Activated T-cell treated with anti-CD3 and anti-CD28 coated beads, Interleukin-2, amount 50 U/mL, for 4 hours (primary cell): ENCODE results near the gene MAST1. TPM values are rescaled to one million over a fixed set of nuclear protein-coding genes. Genes with fewer than 3 reads are reported as not detected.

Source experiments
- ATAC-seq, 2 donors: fragments of 200-7000 bp; cut with Tn5 transposase; one replicate each; pipeline ENCODE4 v1.10.0; 2021
- DNase-seq: peaks from one replicate; pipeline ENCODE4 v3.0.0-alpha.2; 2020
- H3K27me3 Mint-ChIP-seq: one replicate; pipeline ENCODE4 v1.8.0; 2021; ENCODE audit warnings: low read depth, mixed read lengths
- H3K36me3 Mint-ChIP-seq: one replicate; pipeline ENCODE4 v1.8.0; 2022; ENCODE audit warnings: mixed read lengths; ENCODE audit not compliant: insufficient read depth
- H3K4me1 Mint-ChIP-seq: one replicate; pipeline ENCODE4 v1.8.0; 2021; ENCODE audit warnings: low read depth, mixed read lengths
- H3K4me3 Mint-ChIP-seq: one replicate; pipeline ENCODE4 v1.8.0; 2021; ENCODE audit warnings: mild to moderate bottlenecking, moderate library complexity, mixed read lengths
- H3K9me3 Mint-ChIP-seq: one replicate; pipeline ENCODE4 v1.8.0; 2021; ENCODE audit warnings: mixed read lengths
- total RNA-seq, 3 donors: library from RNA; stranded (reverse); gene quantifications; one replicate each; pipeline ENCODE4 v1.2.1, GENCODE V29; 2021

Gene MAST1
- 1 to 10 TPM in 1 of 3 donors, under 1 TPM in 2; 0.37 to 1.0 (median 0.38) TPM for total RNA-seq

DNA sequence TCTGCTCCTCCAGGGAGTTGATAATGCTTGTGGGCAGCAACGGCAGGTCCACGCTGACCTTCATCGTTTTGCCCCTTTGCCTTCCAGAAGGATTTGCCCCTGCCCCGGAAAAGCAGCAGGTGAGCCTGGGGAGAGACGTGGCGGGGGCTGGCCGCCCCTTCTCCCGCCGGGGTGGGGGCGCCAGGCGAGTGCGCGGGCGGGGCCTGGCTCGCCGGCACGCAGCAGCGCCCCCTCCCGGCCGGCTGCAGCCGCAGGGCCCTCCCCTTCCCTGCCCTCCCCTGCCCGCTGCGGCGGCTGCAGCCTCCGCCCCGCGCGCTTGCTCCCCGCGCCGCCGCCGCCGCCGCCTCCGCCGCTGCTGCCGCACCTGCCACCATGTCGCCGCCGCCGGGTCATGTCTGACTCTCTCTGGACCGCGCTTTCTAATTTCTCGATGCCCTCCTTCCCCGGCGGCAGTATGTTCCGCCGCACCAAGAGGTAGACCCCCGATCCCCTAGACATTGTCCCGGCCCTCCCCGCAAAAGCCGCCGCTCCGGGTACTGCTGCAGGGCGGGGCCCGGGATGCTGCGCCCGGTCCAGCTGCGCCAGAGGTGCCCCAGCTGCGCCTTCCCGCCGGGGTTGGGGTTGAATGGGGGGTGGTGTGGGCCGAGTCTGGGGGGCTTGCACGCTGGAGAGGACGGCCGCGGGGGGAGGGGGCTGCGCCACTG lies at the start of gene MAST1:
MAST1 (plus strand) TSS at position 334 of the 704 bp plus-strand sequence; CDS start at position 392, 58 bp downstream.
- H3K27me3 Mint-ChIP-seq, result peaks cover 80% of the 10 kb centered on the region
- peak; percentile 34 for DNase-seq
- peaks cover 30% of the 10 kb centered on the region for H3K4me1 Mint-ChIP-seq

DNA sequence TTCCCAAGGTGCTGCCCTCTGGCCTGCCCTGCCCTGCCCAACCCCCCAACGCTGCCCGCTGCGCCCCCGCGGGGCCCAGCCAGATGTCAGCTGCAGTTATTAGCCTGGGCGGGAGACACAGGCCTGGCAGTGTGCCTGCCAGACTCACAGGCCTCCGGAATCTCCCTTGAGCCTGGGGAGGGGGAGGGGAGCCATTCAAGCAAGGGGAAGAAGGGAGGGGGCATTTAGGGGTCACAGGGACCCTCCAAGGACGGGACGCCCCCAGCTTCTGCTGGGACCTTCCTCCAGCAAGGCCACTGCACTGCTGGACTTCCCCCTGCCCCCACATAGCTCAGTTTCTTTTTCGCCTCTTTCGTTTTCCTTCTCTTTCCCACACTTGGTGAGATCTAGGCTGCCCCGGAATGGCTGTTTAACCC lies 49.6 kb upstream of the MAST1 start:
- Mint-ChIP-seq H3K36me3 (peaks cover 5% of the 10 kb centered on the region), H3K27me3 (no peaks in the 10 kb centered on the region), H3K4me1 (peaks cover 28% of the 10 kb centered on the region), H3K4me3 (peak overlapping the region; percentile 84), H3K9me3 (no peaks in the 10 kb centered on the region)
- DNase-seq, result no peak
- no peak for ATAC-seq

More for the DNA sequence above, at the start of gene MAST1:
- H3K9me3 Mint-ChIP-seq, result no peaks in the 10 kb centered on the region
- ATAC-seq, result peak; percentile 64 to 68
- H3K4me3 Mint-ChIP-seq, result peak within 1 kb of the TSS; percentile 48
- no peaks in the 10 kb centered on the region for H3K36me3 Mint-ChIP-seq

DNA sequence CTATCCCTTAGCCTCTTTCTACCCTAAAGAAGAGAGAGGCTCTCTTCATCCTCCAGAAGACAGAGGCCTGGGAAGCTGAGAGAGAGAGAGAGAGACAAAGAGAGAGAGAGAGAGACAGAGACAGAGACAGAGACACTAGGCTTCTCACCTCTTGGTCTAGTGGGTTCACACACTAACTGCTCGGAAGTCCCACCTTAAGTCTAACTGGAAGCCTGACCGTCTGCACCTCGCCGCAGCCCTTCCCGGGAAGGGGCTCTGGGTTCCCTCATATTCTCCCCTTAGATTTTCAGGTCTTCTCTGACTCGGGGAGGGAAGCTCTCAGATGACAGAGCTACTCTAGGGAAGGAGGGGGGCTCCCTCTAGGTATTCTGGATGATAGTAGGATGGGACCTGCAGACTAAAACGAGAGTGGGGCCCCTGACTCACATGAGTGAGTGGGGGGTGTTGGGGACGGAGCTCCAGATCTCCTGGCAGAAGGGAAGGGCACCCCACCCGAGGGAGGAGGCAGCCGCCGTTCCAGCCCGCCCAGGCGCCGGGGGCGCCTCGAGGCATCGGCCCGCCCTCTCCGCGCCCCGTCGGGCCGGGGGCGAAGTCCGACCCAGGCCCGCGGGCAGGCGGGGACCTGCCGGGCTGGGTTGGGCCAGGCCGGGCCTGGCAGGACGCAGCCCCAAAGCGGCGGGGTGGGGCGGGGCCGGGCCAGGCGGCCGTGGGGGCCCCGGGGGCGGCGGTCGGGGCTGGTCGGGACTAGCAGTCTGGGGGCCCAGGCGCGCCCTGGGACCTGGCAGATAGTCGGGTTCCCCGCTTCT lies 49.0 kb upstream of the MAST1 start:
- Mint-ChIP-seq H3K9me3 (no peaks in the 10 kb centered on the region), H3K36me3 (peaks cover 5% of the 10 kb centered on the region), H3K4me3 (peak overlapping the region; percentile 84), H3K27me3 (no peaks in the 10 kb centered on the region), H3K4me1 (peaks cover 31% of the 10 kb centered on the region)
- ATAC-seq (peak; percentile 0 to 1), DNase-seq (no peak)

GRCh38 chr19:12789904-12790619 lies 48.3 kb upstream of the MAST1 start:
- H3K36me3 Mint-ChIP-seq, result peaks cover 5% of the 10 kb centered on the region
- DNase-seq (peak; percentile 78), ATAC-seq (peak; percentile 35 to 39)
- H3K4me1 Mint-ChIP-seq, result peaks cover 38% of the 10 kb centered on the region
- no peaks in the 10 kb centered on the region for H3K27me3 Mint-ChIP-seq
- H3K4me3 Mint-ChIP-seq, result peak overlapping the region; percentile 97
- H3K9me3 Mint-ChIP-seq, result no peaks in the 10 kb centered on the region

DNA sequence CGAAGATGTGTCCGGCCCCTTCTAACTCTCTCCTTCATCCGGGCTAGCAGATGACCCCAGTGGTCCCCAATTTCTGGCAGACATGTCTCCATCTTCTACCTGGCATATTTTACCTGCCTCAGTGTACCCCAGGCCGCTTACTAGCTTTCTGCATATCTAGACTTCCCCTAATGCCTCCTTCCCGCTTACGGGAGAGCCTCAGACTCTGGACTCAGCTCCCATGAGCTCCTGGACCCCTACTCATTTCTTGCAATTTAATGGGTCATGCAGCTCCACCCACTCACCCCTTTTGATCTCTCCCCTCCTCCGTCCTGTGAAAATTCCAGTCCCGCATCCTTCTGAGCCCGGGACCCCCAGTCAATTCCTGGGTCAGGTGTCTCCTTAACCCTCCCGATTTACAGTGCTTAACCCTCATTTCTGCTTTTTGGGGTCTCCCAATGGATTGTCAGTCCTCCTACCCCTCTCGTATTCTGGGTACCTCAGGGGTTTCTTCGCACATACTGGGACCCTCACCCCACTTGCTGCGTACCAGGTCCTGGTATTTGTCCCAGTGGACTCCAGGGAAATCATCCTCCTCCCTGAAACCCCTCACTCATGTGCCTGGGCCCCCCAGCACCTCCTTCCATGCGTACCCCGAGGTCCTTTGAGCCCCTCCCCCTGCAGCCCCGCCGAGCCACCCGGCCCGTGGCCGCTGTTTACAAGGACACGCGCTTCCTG lies 47.5 kb upstream of the MAST1 start:
- Mint-ChIP-seq H3K4me1 (peaks cover 43% of the 10 kb centered on the region), H3K4me3 (peak overlapping the region; percentile 97), H3K9me3 (no peaks in the 10 kb centered on the region), H3K27me3 (no peaks in the 10 kb centered on the region), H3K36me3 (peaks cover 5% of the 10 kb centered on the region)
- no peak for ATAC-seq
- no peak for DNase-seq

DNA sequence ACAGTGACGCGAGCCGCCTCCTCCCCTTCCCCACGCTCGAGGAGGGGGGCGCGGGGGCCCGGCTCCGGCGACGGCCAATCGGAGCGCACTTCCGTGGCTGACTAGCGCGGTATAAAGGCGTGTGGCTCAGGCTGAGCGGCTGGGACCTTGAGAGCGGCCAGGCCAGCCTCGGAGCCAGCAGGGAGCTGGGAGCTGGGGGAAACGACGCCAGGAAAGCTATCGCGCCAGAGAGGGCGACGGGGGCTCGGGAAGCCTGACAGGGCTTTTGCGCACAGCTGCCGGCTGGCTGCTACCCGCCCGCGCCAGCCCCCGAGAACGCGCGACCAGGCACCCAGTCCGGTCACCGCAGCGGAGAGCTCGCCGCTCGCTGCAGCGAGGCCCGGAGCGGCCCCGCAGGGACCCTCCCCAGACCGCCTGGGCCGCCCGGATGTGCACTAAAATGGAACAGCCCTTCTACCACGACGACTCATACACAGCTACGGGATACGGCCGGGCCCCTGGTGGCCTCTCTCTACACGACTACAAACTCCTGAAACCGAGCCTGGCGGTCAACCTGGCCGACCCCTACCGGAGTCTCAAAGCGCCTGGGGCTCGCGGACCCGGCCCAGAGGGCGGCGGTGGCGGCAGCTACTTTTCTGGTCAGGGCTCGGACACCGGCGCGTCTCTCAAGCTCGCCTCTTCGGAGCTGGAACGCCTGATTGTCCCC lies 46.8 kb upstream of the MAST1 start, which contains the start of gene JUNB:
JUNB (plus strand) TSS at position 142 of the 706 bp plus-strand sequence; CDS start at position 428, 286 bp downstream.
- peak; percentile 98 for DNase-seq
- ATAC-seq, result peak; percentile 49 to 54
- peak within 1 kb of the TSS; percentile 97 for H3K4me3 Mint-ChIP-seq

DNA sequence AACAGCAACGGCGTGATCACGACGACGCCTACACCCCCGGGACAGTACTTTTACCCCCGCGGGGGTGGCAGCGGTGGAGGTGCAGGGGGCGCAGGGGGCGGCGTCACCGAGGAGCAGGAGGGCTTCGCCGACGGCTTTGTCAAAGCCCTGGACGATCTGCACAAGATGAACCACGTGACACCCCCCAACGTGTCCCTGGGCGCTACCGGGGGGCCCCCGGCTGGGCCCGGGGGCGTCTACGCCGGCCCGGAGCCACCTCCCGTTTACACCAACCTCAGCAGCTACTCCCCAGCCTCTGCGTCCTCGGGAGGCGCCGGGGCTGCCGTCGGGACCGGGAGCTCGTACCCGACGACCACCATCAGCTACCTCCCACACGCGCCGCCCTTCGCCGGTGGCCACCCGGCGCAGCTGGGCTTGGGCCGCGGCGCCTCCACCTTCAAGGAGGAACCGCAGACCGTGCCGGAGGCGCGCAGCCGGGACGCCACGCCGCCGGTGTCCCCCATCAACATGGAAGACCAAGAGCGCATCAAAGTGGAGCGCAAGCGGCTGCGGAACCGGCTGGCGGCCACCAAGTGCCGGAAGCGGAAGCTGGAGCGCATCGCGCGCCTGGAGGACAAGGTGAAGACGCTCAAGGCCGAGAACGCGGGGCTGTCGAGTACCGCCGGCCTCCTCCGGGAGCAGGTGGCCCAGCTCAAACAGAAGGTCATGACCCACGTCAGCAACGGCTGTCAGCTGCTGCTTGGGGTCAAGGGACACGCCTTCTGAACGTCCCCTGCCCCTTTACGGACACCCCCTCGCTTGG lies 46.1 kb upstream of the MAST1 start:
- peaks cover 47% of the 10 kb centered on the region for H3K4me1 Mint-ChIP-seq
- H3K36me3 Mint-ChIP-seq, result peaks cover 5% of the 10 kb centered on the region
- DNase-seq (peak; percentile 68), ATAC-seq (no peak)
- no peaks in the 10 kb centered on the region for H3K27me3 Mint-ChIP-seq
- H3K9me3 Mint-ChIP-seq, result no peaks in the 10 kb centered on the region
- H3K4me3 Mint-ChIP-seq, result peak overlapping the region; percentile 97

More for the DNA sequence above, 46.8 kb upstream of the MAST1 start, which contains the start of gene JUNB:
- no peaks in the 10 kb centered on the region for H3K27me3 Mint-ChIP-seq
- peaks cover 5% of the 10 kb centered on the region for H3K36me3 Mint-ChIP-seq
- H3K4me1 Mint-ChIP-seq, result peaks cover 48% of the 10 kb centered on the region
- H3K9me3 Mint-ChIP-seq, result no peaks in the 10 kb centered on the region

DNA sequence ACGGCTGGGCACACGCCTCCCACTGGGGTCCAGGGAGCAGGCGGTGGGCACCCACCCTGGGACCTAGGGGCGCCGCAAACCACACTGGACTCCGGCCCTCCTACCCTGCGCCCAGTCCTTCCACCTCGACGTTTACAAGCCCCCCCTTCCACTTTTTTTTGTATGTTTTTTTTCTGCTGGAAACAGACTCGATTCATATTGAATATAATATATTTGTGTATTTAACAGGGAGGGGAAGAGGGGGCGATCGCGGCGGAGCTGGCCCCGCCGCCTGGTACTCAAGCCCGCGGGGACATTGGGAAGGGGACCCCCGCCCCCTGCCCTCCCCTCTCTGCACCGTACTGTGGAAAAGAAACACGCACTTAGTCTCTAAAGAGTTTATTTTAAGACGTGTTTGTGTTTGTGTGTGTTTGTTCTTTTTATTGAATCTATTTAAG lies 45.4 kb upstream of the MAST1 start:
- no peak for DNase-seq
- no peak for ATAC-seq
- Mint-ChIP-seq H3K27me3 (no peaks in the 10 kb centered on the region), H3K4me3 (peak overlapping the region; percentile 97), H3K9me3 (no peaks in the 10 kb centered on the region), H3K36me3 (peaks cover 5% of the 10 kb centered on the region), H3K4me1 (peaks cover 47% of the 10 kb centered on the region)

- DNase-seq, result peak; percentile 94
- Mint-ChIP-seq H3K4me1 (peaks cover 41% of the 10 kb centered on the region), H3K9me3 (no peaks in the 10 kb centered on the region), H3K36me3 (peaks cover 5% of the 10 kb centered on the region), H3K27me3 (no peaks in the 10 kb centered on the region), H3K4me3 (peak overlapping the region; percentile 97)
- peak; percentile 33 to 37 for ATAC-seq
Observed at GRCh38 chr19:12793290-12794195, 44.8 kb upstream of the MAST1 start.

- Mint-ChIP-seq H3K36me3 (peaks cover 5% of the 10 kb centered on the region), H3K27me3 (no peaks in the 10 kb centered on the region), H3K4me1 (peaks cover 33% of the 10 kb centered on the region), H3K9me3 (no peaks in the 10 kb centered on the region), H3K4me3 (peak overlapping the region; percentile 78)
- ATAC-seq, result peak in 1 of 2 donors; percentile 0
- no peak for DNase-seq
Observed at GRCh38 chr19:12794196-12794941, 43.9 kb upstream of the MAST1 start.

- ATAC-seq (no peak), DNase-seq (no peak)
- Mint-ChIP-seq H3K4me1 (peaks cover 33% of the 10 kb centered on the region), H3K4me3 (peak overlapping the region; percentile 78), H3K36me3 (peaks cover 5% of the 10 kb centered on the region), H3K9me3 (no peaks in the 10 kb centered on the region), H3K27me3 (no peaks in the 10 kb centered on the region)
Observed at GRCh38 chr19:12794971-12795381, 43.3 kb upstream of the MAST1 start.
